Measurements from ENCODE around the gene SRSF1. TPM values are rescaled to one million over a fixed set of nuclear protein-coding genes. Genes with fewer than 3 reads are reported as not detected.

Gene SRSF1
- total RNA-seq, 2 experiments from 2014 or later: 333 to 342 TPM

Other genes starting within 250 kb of the SRSF1 start
- gene MRPS23, start 157.2 kb downstream of the SRSF1 start, total RNA-seq: 10 to 100 TPM; 69.5 to 70.0 TPM
- gene CUEDC1, start 51.8 kb downstream of the SRSF1 start, total RNA-seq: under 1 TPM; 0.29 to 0.40 TPM
- gene VEZF1, start 19.0 kb downstream of the SRSF1 start, total RNA-seq: 10 to 100 TPM; 17.9 to 19.6 TPM
- gene DYNLL2, start 76.2 kb upstream of the SRSF1 start, total RNA-seq: 10 to 100 TPM; 25.6 to 26.1 TPM
- under 1 TPM; 0.22 to 0.25 TPM for gene OR4D1, start 141.1 kb upstream of the SRSF1 start, total RNA-seq
- gene OR4D2, start 159.7 kb upstream of the SRSF1 start, total RNA-seq: not detected
- not detected for gene EPX, start 185.5 kb upstream of the SRSF1 start, total RNA-seq
- gene MKS1, start 212.0 kb upstream of the SRSF1 start, total RNA-seq: 10 to 100 TPM; 20.7 to 24.8 TPM
- not detected for gene LPO, start 231.3 kb upstream of the SRSF1 start, total RNA-seq

All from activated CD8-positive, alpha-beta T cell treated with anti-CD3 and anti-CD28 coated beads for 36 hours (primary cell).